NCI-H1105 treated with DMSO at 0.1 percent for 48 hours (cell line): ENCODE results near the gene OR11H12.
"Not testable (repeated sequence)": the region's sequence is repeated elsewhere in the genome, so short reads cannot be mapped to it uniquely, and the experiment has no call there.

Experiments used
- DNase-seq: peaks from one replicate; lab custom pipeline; 2025; lab: John Stamatoyannopoulos, UW

The OR11H12 gene

DNA sequence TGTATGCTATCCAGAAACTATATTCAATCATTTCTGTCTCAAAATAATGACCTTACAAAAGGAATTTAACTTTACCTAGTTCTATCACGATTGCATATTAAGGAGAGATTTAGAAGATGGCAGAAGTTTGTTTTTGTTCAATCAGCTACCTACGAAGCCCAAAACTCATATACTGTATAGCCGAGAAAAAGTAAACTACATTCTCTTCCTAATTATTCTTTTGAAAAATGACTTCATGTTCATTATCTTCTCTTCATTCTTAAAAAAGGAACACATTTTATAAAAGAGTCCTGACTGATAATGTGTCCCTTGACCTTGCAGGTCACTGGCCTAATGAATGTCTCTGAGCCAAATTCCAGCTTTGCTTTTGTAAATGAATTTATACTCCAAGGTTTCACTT is at the start of gene OR11H12:
Gene OR11H12, plus strand, starts transcription at position 301 of the 400 bp plus-strand sequence. Its CDS starts 0 bp downstream, at position 301.
- DNase-seq = not testable (repeated sequence)

- not testable (repeated sequence) for DNase-seq
Observed at GRCh38 chr14:18582908-18583307, 18.0 kb upstream of the OR11H12 start.

GRCh38 chr14:18626610-18627213 is 25.8 kb downstream of the OR11H12 start:
- DNase-seq = not testable (repeated sequence)

- DNase-seq = not testable (repeated sequence)
Observed at GRCh38 chr14:18636066-18636465, 35.1 kb downstream of the OR11H12 start.

DNA sequence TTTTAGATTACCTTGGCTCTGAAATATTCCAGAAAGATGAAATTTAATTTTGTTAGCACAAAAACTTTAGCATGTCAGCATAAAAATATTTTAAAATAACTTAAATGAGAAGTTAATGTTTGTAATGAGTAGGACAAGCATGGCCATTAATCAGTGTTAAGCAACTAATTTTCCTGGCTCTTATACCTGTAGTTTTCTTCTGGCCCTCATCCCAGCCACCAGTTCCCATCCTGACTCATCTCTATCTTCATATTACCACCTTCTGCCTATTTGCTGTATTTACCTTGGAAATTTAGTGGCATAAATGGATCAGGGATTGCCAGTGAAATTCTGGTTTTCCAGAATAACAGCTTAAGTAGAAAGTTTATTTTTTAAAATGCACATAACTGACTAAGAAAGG is 37.1 kb downstream of the OR11H12 start:
- DNase-seq = not testable (repeated sequence)

GRCh38 chr14:18638785-18639184 is 37.9 kb downstream of the OR11H12 start:
- not testable (repeated sequence) for DNase-seq

DNA sequence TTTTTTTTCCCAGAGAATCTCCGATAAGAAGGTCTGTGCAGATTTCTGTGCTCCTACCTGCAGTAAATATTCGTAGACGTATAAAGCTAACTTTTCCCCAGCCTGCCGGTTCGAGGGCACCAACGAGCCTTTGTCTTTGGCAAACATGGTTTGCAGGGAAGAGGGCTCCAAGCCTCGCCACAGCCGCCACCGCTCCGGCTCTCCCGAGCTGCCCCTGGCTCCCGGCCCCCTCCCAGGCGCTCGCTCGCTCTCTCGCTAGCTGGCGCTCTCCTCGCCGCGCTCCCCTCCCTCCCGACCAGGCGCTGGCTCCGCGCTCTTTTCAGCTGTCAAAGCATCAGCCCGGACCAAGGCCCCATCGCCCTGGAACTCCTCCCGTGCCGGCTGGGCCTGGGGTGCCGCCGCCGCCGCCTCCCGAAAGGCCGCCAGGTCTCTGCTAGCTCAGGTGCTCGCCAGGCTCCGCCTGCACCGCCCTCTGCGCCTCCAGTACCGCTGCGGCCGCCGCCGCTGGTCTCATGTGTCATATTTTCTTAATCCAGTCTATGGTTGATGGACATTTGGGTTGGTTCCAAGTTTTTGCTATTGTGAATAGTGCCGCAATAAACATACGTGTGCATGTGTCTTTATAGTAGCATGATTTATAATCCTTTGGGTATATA is 45.3 kb downstream of the OR11H12 start:
- DNase-seq = not testable (repeated sequence)
